Smooth muscle cell of the pulmonary artery (primary cell): ENCODE data around the gene BRPF1. TPM values are rescaled to one million over a fixed set of nuclear protein-coding genes. Genes with fewer than 3 reads are reported as not detected.

Experiments
- total RNA-seq: library from RNA; depleted of rRNA; stranded (reverse); fragments of >200 nt; gene quantifications from 2 replicates; pipeline ENCODE4 v1.2.3, GENCODE V29; 2014

BRPF1 gene
- total RNA-seq = 14.5 and 19.6 TPM in 2 replicates

GRCh38 chr3:9731206-9732079 lies at the start of gene BRPF1:
BRPF1 (plus strand) TSS chr3:9731735; CDS start chr3:9734141, 2,406 bp downstream.

GRCh38 chr3:9703736-9704346 lies 27.7 kb upstream of the BRPF1 start, which contains the start of gene CPNE9:
CPNE9 (plus strand) TSS chr3:9703833; CDS start chr3:9703997, 164 bp downstream.

GRCh38 chr3:9749645-9750555 lies 18.4 kb downstream of the BRPF1 start, which contains the start of gene OGG1:
OGG1 (plus strand) TSS chr3:9749952; CDS start chr3:9750287, 335 bp downstream.

GRCh38 chr3:9769426-9770275 lies 38.1 kb downstream of the BRPF1 start, which contains the start of gene CAMK1:
CAMK1 (minus strand) TSS chr3:9769947; CDS start chr3:9767749, 2,198 bp downstream.

GRCh38 chr3:9792405-9793160 lies 61.0 kb downstream of the BRPF1 start, which contains the start of the genes ARPC4 and TADA3:
ARPC4 (plus strand) TSS chr3:9793082; CDS start chr3:9793122, 40 bp downstream.
TADA3 (minus strand) TSS chr3:9792473; CDS start chr3:9791466, 1,007 bp downstream.

Other genes with a start within 250 kb of the BRPF1 start
- gene LHFPL4, start 177.9 kb upstream of the BRPF1 start, total RNA-seq = not detected in 2 replicates
- gene MTMR14, start 82.2 kb upstream of the BRPF1 start, total RNA-seq = 23.7 and 25.7 TPM in 2 replicates
- not detected in 2 replicates for gene CPNE9, start 27.9 kb upstream of the BRPF1 start, total RNA-seq
- gene OGG1, start 18.2 kb downstream of the BRPF1 start, total RNA-seq = 16.4 and 19.8 TPM in 2 replicates
- gene CAMK1, start 38.2 kb downstream of the BRPF1 start, total RNA-seq = 37.5 and 40.3 TPM in 2 replicates
- 63.9 and 89.1 TPM in 2 replicates for gene TADA3, start 60.7 kb downstream of the BRPF1 start, total RNA-seq
- 147 and 160 TPM in 2 replicates for gene ARPC4, start 61.3 kb downstream of the BRPF1 start, total RNA-seq
- gene TTLL3, start 78.5 kb downstream of the BRPF1 start, total RNA-seq = 19.8 and 28.8 TPM in 2 replicates
- 17.5 and 22.3 TPM in 2 replicates for gene RPUSD3, start 112.3 kb downstream of the BRPF1 start, total RNA-seq
- not detected in 2 replicates for gene CIDEC, start 148.5 kb downstream of the BRPF1 start, total RNA-seq
- gene JAGN1, start 158.9 kb downstream of the BRPF1 start, total RNA-seq = 23.5 and 23.8 TPM in 2 replicates
- gene IL17RE, start 171.1 kb downstream of the BRPF1 start, total RNA-seq = 0.89 and 2.1 TPM in 2 replicates
- gene IL17RC, start 185.4 kb downstream of the BRPF1 start, total RNA-seq = 22.2 and 32.3 TPM in 2 replicates
- 76.0 and 154 TPM in 2 replicates for gene CRELD1, start 202.1 kb downstream of the BRPF1 start, total RNA-seq
- 3.9 and 4.7 TPM in 2 replicates for gene PRRT3, start 220.7 kb downstream of the BRPF1 start, total RNA-seq